Activated T-helper 9 cell treated with anti-CD3 and anti-CD28 coated beads, Interleukin-2, amount 50 U/mL, for 16 hours (primary cell): Measurements from ENCODE around the gene GH2.
A peak's percentile ranks its signal among the peaks of the same experiment; 100 is the strongest.
"Not testable (repeated sequence)": the region's sequence is repeated elsewhere in the genome, so short reads cannot be mapped to it uniquely, and the experiment has no call there.

ENCODE experiments used
- DNase-seq: peaks from one replicate; pipeline ENCODE4 v3.0.0-alpha.2; 2020; ENCODE audit warnings: low read depth

GH2 gene

GRCh38 chr17:63881935-63882601, at the start of gene GH2:
TSS of gene GH2 (minus strand) at chr17:63881944. CDS start at chr17:63881801, 143 bp downstream.
- DNase-seq: peak; percentile 29

- peak; percentile 43 for DNase-seq
Measured at GRCh38 chr17:63930951-63931575, 49.3 kb upstream of the GH2 start.

- DNase-seq: no peak
Measured at GRCh38 chr17:63929860-63930766, 48.4 kb upstream of the GH2 start.

GRCh38 chr17:63928966-63929695, 47.4 kb upstream of the GH2 start:
- DNase-seq: no peak

- no peak for DNase-seq
Measured at GRCh38 chr17:63928172-63928666, 46.5 kb upstream of the GH2 start.

GRCh38 chr17:63927464-63928171, 45.9 kb upstream of the GH2 start:
- no peak for DNase-seq

- DNase-seq: no peak
Measured at GRCh38 chr17:63926164-63926563, 44.4 kb upstream of the GH2 start.

- no peak for DNase-seq
Measured at GRCh38 chr17:63925615-63926014, 43.9 kb upstream of the GH2 start.

- not testable (repeated sequence) for DNase-seq
Measured at GRCh38 chr17:63922402-63922801, 40.7 kb upstream of the GH2 start.

- DNase-seq: not testable (repeated sequence)
Measured at GRCh38 chr17:63920779-63921178, 39.0 kb upstream of the GH2 start.

- not testable (repeated sequence) for DNase-seq
Measured at GRCh38 chr17:63920050-63920449, 38.3 kb upstream of the GH2 start.

- DNase-seq: peak; percentile 38
Measured at GRCh38 chr17:63919311-63919723, 37.6 kb upstream of the GH2 start.

- DNase-seq: not testable (repeated sequence)
Measured at GRCh38 chr17:63918789-63919305, 37.1 kb upstream of the GH2 start, which contains the start of gene GH1. TSS of gene GH1 (minus strand) at chr17:63918839. CDS start at chr17:63918776, 63 bp downstream.

GRCh38 chr17:63918305-63918704, 36.6 kb upstream of the GH2 start:
- no peak for DNase-seq

GRCh38 chr17:63917646-63918045, 35.9 kb upstream of the GH2 start:
- no peak for DNase-seq

GRCh38 chr17:63917206-63917605, 35.5 kb upstream of the GH2 start:
- not testable (repeated sequence) for DNase-seq

- DNase-seq: no peak
Measured at GRCh38 chr17:63916566-63917185, 34.9 kb upstream of the GH2 start.

GRCh38 chr17:63915753-63916152, 34.0 kb upstream of the GH2 start:
- not testable (repeated sequence) for DNase-seq

- no peak for DNase-seq
Measured at GRCh38 chr17:63914471-63914870, 32.7 kb upstream of the GH2 start.

- DNase-seq: peak; percentile 44
Measured at GRCh38 chr17:63911657-63912100, 29.9 kb upstream of the GH2 start.
